GM18951 (cell line): ENCODE results near the gene RIMS4.

Experiments used
- POLR2A ChIP-seq: IDR thresholded peaks from 4 replicates; pipeline ENCODE4 v1.6.1; 2011; ENCODE audit warnings: mild to moderate bottlenecking; ENCODE audit not compliant: insufficient read length, insufficient read depth; ENCODE audit errors: extremely low read depth
- in situ Hi-C: fragments of 300-500 bp; cut with MboI; formaldehyde crosslinking; loops from one replicate; pipeline ENCODE4 v1.12.0; 2022; ENCODE audit warnings: low sequenced_read_pairs, mixed read lengths, inconsistent platforms; ENCODE audit not compliant: unreplicated experiment

RIMS4 gene

GRCh38 chr20:44752099-44752931 is 58.0 kb downstream of the RIMS4 start:
- no peak for TF ChIP-seq POLR2A
- in situ Hi-C loops: no loop called here

GRCh38 chr20:44750081-44750805 is 60.1 kb downstream of the RIMS4 start:
- in situ Hi-C loops: no loop called here
- no peak for TF ChIP-seq POLR2A

GRCh38 chr20:44748005-44748370 is 62.4 kb downstream of the RIMS4 start:
- no peak for TF ChIP-seq POLR2A
- in situ Hi-C loops: no loop called here

- in situ Hi-C loops: no loop called here
- no peak for TF ChIP-seq POLR2A
These were observed 63.0 kb downstream of the RIMS4 start for GRCh38 chr20:44747166-44748004.

GRCh38 chr20:44746367-44747165 is 63.8 kb downstream of the RIMS4 start:
- in situ Hi-C loops: no loop called here
- TF ChIP-seq POLR2A: no peak

GRCh38 chr20:44745598-44746366 is 64.6 kb downstream of the RIMS4 start, which contains the start of gene KCNK15:
TSS of gene KCNK15 (plus strand) at chr20:44745865. CDS start at chr20:44745911, 46 bp downstream.
- no peak for TF ChIP-seq POLR2A
- in situ Hi-C loops: no loop called here

GRCh38 chr20:44745122-44745597 is 65.2 kb downstream of the RIMS4 start:
- in situ Hi-C loops: no loop called here
- TF ChIP-seq POLR2A: no peak

- no peak for TF ChIP-seq POLR2A
- in situ Hi-C loops: no loop called here
These were observed 66.3 kb downstream of the RIMS4 start for GRCh38 chr20:44743916-44744655.

- no peak for TF ChIP-seq POLR2A
- in situ Hi-C loops: no loop called here
These were observed 67.2 kb downstream of the RIMS4 start for GRCh38 chr20:44743080-44743701.

- in situ Hi-C loops: no loop called here
- TF ChIP-seq POLR2A: no peak
These were observed 67.9 kb downstream of the RIMS4 start for GRCh38 chr20:44742304-44743079.

- no peak for TF ChIP-seq POLR2A
- in situ Hi-C loops: no loop called here
These were observed 70.4 kb downstream of the RIMS4 start for GRCh38 chr20:44739942-44740341.
